Gastrocnemius medialis (tissue), 4 donors: ENCODE results near the gene ITFG1.
"Not testable (repeated sequence)": the region's sequence is repeated elsewhere in the genome, so short reads cannot be mapped to it uniquely, and the experiment has no call there.

Experiments
- CTCF ChIP-seq, 5 experiments: fragments of 450-650 bp in 3 of 5; fragments of 200-600 bp in 2 of 5; sonication (generic) in 2 of 5; IDR thresholded peaks in 4 of 5; conservative IDR thresholded peaks in 1 of 5; 1 replicate in 4 of 5; 2 replicates in 1 of 5; pipeline ENCODE4 v1.5.1; 2016 to 2019; ENCODE audit warnings: antibody characterized with exemption in 5 of 5, mild to moderate bottlenecking in 3 of 5, moderate library complexity in 3 of 5
- POLR2A ChIP-seq, 2 donors: fragments of 450-650 bp; IDR thresholded peaks; one replicate each; pipeline ENCODE4 v1.6.1; 2017; ENCODE audit warnings: antibody characterized with exemption in 2 of 2, mild to moderate bottlenecking in 2 of 2, moderate library complexity in 2 of 2

DNA sequence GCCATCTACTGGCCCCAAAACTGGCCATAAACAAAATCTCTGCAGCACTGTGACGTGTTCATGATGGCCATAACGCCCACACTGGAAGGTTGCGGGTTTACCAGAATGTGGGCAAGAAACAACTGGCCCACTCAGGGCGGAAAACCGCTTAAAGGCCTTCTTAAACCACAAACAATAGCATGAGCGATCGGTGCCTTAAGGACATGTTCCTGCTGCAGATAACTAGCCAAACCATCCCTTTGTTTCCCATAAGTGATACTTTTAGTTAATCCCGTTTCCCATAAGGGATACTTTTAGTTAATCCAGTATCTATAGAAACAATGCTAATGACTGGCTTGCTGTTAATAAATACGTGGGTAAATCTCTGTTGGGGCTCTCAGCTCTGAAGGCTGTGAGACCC, 308.4 kb downstream of the ITFG1 start:
- not testable (repeated sequence) for TF ChIP-seq CTCF (IDR thresholded peaks at IDR 0.05 in 4 of 5, conservative IDR thresholded peaks at IDR 0.05 in 1 of 5); POLR2A (IDR thresholded peaks at IDR 0.05)
